ENCODE results near the gene DHX35.
"Not testable (repeated sequence)": the region's sequence is repeated elsewhere in the genome, so short reads cannot be mapped to it uniquely, and the experiment has no call there.

DHX35 gene

DNA sequence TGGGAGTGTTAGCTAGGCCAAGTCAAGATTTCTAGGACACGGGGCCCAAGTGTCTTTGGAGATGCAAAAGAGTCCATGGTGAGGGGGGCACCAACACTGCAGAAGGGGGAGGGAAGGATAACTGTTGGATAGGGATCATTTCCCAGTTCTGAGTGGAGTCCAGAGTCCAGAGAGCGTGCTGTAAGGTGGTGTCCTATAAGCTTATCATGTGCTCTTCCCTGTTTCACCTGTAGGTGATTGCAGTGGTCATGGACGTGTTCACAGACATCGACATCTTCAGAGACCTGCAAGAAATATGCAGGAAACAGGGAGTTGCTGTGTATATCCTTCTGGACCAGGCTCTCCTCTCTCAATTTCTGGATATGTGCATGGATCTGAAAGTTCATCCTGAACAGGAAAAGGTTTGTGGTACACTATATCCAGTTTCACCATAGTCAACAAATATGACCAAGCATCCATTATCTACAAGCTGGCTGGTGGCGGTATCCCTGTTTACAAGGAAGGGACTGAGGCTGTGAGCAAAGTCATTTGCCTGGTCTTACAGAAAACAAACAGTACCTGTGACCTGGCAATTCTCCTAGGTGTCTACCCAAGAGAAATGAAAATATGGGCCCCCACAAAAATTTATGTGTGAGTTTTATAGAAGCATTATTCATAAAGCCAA lies 20.3 kb upstream of the DHX35 start:
- no peak for DNase-seq

DNA sequence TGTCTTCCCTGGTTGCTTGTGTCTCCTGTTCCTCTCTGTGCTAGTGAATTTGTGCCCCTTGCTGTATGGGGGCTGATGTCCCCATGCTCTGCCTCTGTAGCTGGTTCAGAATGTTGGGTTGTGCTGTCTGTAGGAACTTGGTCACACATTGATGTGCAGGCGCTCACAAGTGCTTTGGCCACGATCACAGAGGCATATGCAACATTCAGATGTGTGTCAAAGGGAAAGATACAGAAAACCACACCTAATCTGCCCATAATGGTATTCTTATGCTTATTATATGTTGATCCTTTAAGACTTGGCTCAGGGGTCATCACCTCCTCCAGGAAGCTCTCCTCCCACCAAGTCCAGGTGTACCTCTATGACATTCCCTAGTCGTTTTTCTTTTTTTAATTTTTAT lies 17.1 kb upstream of the DHX35 start:
- DNase-seq, result no peak

- DNase-seq, result no peak
Measured at GRCh38 chr20:38946836-38947235, 15.3 kb upstream of the DHX35 start.

DNA sequence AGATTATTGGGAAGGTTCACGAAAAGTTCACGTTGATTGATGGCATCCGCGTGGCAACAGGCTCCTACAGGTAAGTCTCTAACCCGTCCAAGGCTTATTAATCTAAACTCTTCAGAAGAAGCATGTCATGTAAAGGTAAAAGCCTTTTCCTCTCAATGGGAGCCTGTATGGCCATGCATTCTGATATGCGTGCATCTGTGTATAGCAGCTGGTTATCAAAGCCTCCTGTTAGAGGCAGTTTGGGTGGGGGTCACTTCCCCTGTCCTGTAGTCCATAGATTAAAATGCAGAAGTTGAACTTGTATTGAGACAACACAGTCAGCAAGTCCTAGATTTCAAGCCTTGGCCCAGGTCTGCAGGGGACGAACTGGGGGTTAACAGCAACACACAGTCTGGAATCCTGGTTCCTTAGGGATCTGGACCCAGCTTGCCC lies 14.2 kb upstream of the DHX35 start:
- DNase-seq, result no peak

GRCh38 chr20:38950254-38950653 lies 11.9 kb upstream of the DHX35 start:
- no peak for DNase-seq

DNA sequence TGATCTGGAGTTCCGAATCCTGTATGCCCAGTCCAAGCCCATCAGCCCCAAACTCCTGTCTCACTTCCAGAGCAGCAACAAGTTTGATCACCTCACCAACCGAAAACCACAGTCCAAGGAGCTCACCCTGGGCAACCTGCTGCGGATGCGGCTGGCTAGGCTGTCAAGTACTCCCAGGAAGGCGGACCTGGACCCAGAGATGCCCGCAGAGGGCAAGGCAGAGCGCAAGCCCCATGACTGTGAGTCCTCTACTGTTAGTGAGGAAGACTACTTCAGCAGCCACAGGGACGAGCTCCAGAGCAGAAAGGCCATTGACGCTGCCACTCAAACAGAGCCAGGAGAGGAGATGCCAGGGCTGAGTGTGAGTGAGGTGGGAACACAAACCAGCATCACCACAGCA lies 10.5 kb upstream of the DHX35 start:
- DNase-seq, result no peak

- DNase-seq, result no peak
Measured at GRCh38 chr20:38952153-38952552, 10.0 kb upstream of the DHX35 start.

- DNase-seq, result no peak
Measured at GRCh38 chr20:38953630-38954340, 8.4 kb upstream of the DHX35 start.

- no peak for DNase-seq
Measured at GRCh38 chr20:38957235-38957876, 4.8 kb upstream of the DHX35 start.

DNA sequence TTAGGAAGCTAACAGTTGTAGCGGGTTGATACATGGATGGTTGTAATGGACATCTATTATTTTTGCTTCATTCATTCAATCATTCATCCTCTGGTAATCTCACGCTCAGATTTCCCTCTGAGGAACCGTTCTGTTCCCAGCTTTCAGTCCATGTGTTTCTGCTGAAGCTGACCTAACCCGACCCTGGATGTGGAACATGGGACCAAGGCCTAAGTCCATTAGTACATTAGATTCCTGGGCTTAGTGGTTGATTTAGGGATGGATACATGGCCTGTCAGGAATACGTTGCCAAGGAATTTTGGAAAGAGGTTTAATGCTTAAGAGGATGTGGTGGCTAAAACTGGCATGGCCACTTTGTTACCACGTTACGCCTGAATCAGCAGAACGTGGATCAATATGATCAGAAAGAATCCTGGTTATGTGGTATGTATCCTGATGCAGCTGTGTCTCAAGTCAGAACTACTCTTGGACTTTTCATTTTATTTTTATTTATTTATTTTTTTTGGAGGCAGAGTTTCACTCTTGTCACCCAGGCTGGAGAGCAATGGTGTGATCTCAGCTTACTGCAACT lies 4.1 kb upstream of the DHX35 start:
- DNase-seq, result no peak

GRCh38 chr20:38960187-38960687 lies 1.9 kb upstream of the DHX35 start:
- not testable (repeated sequence) for DNase-seq

DNA sequence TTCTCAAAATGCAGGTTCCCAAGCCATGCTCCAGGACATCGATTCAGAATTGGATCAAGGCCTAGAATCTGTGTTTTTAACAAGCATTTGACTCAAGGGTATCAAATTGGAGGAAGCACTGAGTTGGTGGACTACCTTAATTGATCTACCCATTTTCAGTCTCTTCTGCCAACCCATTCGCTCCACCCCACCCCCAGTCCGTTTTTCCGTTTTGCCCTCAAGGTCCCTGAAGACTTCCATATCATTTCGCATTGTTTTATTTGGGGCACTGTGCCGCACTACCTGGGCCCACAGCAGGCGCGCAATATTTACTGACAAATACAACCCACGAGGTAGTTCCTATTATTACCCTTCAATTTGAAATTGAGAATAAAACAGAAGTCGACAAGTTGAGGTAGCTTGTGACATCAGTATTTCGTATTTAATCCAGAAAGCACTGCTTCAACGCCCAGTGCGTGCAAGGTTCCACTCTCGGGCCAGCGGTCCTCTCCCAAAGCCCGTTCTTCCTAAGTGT lies 557 bp upstream of the DHX35 start:
- no peak for DNase-seq

DNA sequence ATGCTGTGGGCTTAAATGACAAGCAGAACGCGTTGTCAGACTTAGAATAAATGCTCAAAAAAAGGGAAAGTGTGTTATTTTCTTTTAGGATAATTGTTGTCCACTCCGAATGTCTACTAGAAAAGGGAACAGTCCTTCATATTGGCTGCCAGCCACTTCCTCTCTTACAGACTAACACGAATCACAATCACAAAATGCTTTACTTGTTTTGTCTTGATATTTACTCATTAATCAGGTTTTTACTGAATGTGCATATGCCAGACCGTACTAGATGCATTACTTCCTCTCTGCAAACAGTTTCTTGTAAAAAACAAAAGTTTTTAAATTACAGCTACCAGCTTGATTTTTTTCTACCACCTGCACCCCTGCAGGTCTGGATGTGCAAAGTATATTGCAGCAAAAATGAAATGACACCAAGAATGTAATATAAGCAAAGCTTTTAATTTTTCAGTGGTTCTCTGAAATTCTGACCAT lies 821 bp downstream of the DHX35 start:
- DNase-seq, result no peak

- DNase-seq, result no peak
Measured at GRCh38 chr20:38963745-38964144, 1.6 kb downstream of the DHX35 start.

DNA sequence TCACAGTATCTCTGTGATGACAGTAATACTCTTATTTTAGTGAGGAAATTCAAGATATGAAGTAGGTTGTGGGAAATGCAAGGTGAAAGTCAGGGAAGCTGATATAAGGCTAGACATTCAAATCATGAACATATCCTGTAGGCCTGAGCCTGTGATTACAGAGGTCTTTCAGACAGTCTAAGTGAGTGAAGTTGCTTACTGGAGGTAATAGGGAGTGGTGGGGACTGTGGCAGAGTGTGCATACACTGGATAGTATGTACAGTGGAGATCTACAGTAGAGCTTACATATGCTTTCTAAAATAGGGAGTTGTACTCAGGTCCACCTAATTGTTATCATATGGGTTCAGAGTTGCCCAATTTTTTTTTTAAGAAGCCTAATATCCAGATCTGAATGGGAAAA lies 3.1 kb downstream of the DHX35 start:
- no peak for DNase-seq

DNA sequence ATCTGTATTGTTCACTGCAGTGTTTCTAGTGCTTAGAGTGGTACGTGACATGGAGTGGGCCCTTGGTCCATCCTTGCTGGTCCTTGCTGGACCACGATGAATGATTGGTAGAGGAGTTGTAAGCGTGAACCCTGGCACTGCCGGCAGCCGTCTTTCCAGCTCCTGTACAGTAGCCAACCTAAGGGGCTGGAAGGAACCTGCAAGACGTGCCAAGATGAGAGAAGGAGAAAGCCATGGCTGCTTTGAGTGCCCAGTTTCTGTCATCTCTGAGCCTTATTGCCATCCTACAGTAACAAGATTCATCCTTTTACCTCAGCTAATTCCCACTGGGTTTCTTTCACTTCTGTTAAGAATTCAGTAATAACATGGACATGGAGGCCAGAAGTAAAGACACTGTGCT lies 5.9 kb downstream of the DHX35 start:
- DNase-seq, result no peak

DNA sequence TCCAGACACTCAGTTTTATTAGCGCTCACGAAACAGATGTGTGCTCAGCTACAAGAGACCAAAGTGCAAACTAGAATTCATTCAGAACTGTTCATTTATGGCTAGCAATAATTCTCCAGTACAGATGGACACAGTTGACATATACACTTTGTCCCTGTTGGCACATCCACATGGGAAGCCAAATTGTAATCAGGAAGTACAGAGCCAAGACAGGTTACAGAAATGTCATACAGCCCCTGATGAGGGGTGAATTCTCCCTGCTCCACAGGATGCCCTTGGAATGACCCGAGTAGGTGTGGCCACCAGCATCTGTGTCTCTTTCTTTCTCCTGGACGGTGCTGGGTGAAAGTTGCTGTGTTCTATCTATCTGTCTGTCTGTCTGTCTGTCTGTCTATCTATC lies 7.6 kb downstream of the DHX35 start:
- DNase-seq, result no peak

GRCh38 chr20:38970302-38970701 lies 8.2 kb downstream of the DHX35 start:
- no peak for DNase-seq

GRCh38 chr20:38973107-38973506 lies 11.0 kb downstream of the DHX35 start:
- no peak for DNase-seq

- no peak for DNase-seq
Measured at GRCh38 chr20:38973645-38974044, 11.5 kb downstream of the DHX35 start.

DNA sequence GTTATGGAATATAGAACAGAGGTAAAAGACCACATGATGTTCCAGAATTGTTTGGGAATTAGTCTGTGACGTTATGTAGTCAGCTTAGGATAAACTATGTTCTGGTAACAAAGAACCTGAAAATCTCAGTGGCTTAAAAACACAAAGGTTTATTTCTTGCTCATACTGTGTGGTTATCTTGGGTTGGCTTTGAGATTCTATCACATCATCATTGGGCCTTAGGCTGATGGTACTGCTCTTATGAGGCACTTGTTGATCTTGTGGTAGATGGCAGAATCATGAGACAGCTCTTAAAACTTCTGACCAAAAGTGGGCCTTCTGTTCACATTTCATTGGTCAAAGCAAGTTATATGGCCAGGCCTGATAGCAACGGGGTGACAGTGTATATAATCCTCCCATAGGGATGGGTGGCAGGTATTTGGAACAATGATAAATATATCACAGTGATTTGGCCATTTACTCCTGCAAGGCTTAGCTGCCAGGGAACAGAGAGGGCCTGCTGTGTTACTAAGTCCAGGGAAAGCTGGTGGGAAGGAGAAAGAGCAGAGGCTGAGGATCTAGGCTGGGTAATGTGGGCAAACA lies 13.5 kb downstream of the DHX35 start:
- DNase-seq, result no peak

- no peak for DNase-seq
Measured at GRCh38 chr20:38979434-38979833, 17.3 kb downstream of the DHX35 start.

DNA sequence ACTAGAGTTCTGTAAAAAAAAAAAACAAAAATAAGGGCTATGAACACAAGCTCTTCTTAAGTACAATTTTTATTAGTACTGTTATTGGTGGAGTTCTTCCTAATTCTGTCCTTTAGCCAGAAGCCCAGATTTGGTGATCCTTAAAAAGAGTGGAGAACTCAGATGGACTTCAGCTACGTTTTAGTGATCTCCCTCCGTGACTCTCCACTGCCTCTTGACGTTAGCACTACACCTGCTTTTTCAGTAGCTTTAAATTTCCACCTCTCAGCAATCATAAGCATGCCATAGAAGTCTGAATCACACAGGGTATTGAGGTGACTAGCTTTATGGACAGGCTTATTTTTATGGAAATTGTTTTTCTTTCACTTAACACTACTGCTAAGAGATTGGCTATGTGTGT lies 17.7 kb downstream of the DHX35 start:
- DNase-seq, result no peak

All from activated effector memory CD4-positive, alpha-beta T cell treated with Interleukin-2 at 50 U/mL for 16 hours (primary cell).